ENCODE measurements around the gene ARHGAP31. TPM values are rescaled to one million over a fixed set of nuclear protein-coding genes. Genes with fewer than 3 reads are reported as not detected.
"Not testable (repeated sequence)": the region's sequence is repeated elsewhere in the genome, so short reads cannot be mapped to it uniquely, and the experiment has no call there.

Gene ARHGAP31
- total RNA-seq, 1 donor from 2014 or later: 23.7 TPM

DNA sequence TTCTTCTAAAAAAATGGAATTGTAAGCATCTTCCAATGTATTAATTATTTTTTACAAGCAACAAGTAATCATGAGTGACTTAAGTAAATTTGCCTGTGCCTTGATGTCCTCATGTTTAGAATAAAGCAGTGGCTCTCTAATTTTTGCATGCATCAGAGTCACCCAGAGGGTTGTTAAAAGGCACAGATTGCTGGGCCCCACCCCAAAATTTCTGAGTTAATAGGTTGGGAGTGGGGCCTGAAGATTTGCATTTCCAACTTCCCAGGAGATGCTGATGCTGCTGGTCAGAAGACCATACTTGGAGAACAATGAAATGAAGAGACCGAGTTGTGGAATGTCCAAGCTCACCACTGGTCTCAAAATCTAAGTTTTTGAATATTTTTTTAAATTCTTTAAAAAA is 70.2 kb downstream of the ARHGAP31 start:
- intact Hi-C loops (cut with micrococcal nuclease): no loop called here
- Mint-ChIP-seq H3K27me3 (no peaks in the 10 kb centered on the region), H3K9me3 (no peaks in the 10 kb centered on the region), H3K36me3 (ENCODE audit: low read depth) (peaks cover 24% of the 10 kb centered on the region), H3K27ac (no peak overlapping the region), H3K4me1 (peaks cover 13% of the 10 kb centered on the region), H3K4me3 (no peak overlapping the region)
- ChIA-PET POLR2A (no interaction called here), CTCF (no interaction called here)
- DNase-seq (no peak), ATAC-seq (ENCODE audit: low read depth) (no peak)
- TF ChIP-seq, protein P1, sequence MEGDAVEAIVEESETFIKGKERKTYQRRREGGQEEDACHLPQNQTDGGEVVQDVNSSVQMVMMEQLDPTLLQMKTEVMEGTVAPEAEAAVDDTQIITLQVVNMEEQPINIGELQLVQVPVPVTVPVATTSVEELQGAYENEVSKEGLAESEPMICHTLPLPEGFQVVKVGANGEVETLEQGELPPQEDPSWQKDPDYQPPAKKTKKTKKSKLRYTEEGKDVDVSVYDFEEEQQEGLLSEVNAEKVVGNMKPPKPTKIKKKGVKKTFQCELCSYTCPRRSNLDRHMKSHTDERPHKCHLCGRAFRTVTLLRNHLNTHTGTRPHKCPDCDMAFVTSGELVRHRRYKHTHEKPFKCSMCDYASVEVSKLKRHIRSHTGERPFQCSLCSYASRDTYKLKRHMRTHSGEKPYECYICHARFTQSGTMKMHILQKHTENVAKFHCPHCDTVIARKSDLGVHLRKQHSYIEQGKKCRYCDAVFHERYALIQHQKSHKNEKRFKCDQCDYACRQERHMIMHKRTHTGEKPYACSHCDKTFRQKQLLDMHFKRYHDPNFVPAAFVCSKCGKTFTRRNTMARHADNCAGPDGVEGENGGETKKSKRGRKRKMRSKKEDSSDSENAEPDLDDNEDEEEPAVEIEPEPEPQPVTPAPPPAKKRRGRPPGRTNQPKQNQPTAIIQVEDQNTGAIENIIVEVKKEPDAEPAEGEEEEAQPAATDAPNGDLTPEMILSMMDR (IDR thresholded peaks at IDR 0.05): no peak

DNA sequence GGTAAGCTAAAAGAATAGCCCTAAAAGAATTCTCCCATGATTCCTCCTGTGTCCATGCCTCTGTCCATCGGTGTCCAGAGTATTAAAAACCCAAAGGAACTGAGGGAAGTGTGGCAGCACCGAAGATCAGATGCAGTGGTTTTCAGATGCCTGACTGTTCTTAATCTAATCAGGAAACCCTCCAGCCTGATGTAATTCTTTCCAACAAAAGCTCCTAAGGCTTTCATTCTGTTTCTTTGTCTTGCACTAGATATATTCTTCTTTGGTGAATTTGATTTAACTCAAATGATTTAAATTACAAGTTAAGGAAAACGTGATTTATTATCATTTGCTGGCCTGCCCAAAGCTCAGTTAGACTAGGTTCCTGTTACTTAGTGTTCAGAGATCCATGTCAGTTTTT is 71.2 kb downstream of the ARHGAP31 start:
- ATAC-seq (ENCODE audit: low read depth) (no peak), DNase-seq (no peak)
- no peaks in the 10 kb centered on the region for H3K9me3 Mint-ChIP-seq
- H3K36me3 Mint-ChIP-seq (ENCODE audit: low read depth): peaks cover 27% of the 10 kb centered on the region
- H3K27me3 Mint-ChIP-seq: no peaks in the 10 kb centered on the region
- TF ChIP-seq, protein P1 (IDR thresholded peaks at IDR 0.05): no peak
- peaks cover 3% of the 10 kb centered on the region for H3K4me1 Mint-ChIP-seq
- intact Hi-C loops (cut with micrococcal nuclease): no loop called here
- no peak overlapping the region for H3K27ac Mint-ChIP-seq
- H3K4me3 Mint-ChIP-seq: no peak overlapping the region
- ChIA-PET CTCF (no interaction called here), POLR2A (no interaction called here)

DNA sequence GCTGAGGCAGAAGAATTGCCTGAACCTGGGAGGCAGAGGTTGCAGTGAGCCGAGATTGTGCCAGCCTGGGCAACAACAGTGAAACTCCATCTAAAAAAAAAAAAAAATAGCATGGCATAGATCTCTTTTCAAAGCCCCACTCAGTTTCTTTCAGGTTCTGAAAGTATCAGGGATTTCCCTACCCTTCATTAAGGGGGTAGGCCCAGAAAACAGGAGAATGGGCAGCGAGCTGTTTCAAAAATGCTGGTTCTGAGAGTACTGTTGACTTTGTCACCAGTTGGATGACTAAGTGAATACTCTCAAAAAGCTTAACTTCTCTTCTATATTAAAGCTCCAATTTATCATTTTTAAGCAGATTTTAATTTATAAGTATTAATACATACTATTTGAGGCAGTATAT is 72.8 kb downstream of the ARHGAP31 start:
- H3K27me3 Mint-ChIP-seq: no peaks in the 10 kb centered on the region
- ChIA-PET POLR2A (interaction anchor here (0.7 kb wide), 1 partner anchor 281 kb away, joined by 3 read pairs; no protein-coding TSS in a partner anchor), CTCF (no interaction called here)
- H3K9me3 Mint-ChIP-seq: peaks cover 2% of the 10 kb centered on the region
- H3K27ac Mint-ChIP-seq: no peak overlapping the region
- intact Hi-C loops (cut with micrococcal nuclease): no loop called here
- peaks cover 30% of the 10 kb centered on the region for H3K36me3 Mint-ChIP-seq (ENCODE audit: low read depth)
- no peaks in the 10 kb centered on the region for H3K4me1 Mint-ChIP-seq
- no peak overlapping the region for H3K4me3 Mint-ChIP-seq
- ATAC-seq (ENCODE audit: low read depth) (no peak), DNase-seq (no peak)
- TF ChIP-seq, protein P1 (IDR thresholded peaks at IDR 0.05): no peak

DNA sequence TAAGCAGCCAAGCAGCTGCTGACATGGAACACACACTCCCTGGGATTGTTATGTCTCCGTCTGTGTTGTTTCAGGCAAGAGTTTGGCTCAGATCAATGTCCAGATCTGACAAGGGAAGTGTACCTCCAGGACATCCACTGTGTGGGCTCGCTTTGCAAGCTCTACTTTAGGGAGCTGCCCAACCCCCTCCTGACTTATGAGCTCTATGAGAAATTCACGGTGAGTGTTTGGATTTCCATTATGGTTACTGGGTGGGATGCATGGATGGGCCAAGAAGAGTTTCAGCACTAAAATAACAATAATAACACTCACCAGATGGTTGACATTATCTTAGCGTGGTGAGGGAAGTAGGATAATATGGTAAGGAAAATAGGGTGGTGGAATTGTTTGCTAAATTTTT is 74.1 kb downstream of the ARHGAP31 start:
- intact Hi-C loops (cut with micrococcal nuclease): no loop called here
- no peak for DNase-seq
- ChIA-PET POLR2A (no interaction called here), CTCF (no interaction called here)
- TF ChIP-seq, protein P1 (IDR thresholded peaks at IDR 0.05): no peak
- Mint-ChIP-seq H3K9me3 (peaks cover 2% of the 10 kb centered on the region), H3K4me1 (no peaks in the 10 kb centered on the region), H3K4me3 (no peak overlapping the region), H3K27ac (no peak overlapping the region), H3K27me3 (no peaks in the 10 kb centered on the region), H3K36me3 (ENCODE audit: low read depth) (peaks cover 32% of the 10 kb centered on the region)
- ATAC-seq (ENCODE audit: low read depth): no peak

DNA sequence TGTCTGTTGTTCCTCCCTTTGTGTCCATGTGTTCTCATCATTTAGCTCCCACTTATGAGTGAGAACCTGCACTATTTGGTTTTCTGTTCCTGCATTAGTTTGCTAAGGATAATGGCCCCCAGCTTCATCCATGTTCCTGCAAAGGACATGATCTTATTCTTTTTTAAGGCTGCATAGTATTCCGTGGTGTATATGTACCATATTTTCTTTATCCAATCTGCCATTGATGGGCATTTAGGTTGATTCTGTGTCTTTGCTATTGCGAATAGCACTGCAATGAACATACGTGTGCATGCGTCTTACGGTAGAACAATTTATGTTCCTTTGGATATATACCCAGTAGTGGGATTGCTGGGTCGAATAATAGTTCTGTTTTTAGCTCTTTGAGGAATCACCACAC is 77.6 kb downstream of the ARHGAP31 start:
- H3K4me3 Mint-ChIP-seq; CTCF ChIA-PET; H3K27me3 Mint-ChIP-seq; H3K9me3 Mint-ChIP-seq; intact Hi-C loops (cut with micrococcal nuclease); ATAC-seq (ENCODE audit: low read depth); H3K27ac Mint-ChIP-seq; DNase-seq; H3K4me1 Mint-ChIP-seq: not testable (repeated sequence)
- H3K36me3 Mint-ChIP-seq (ENCODE audit: low read depth): peaks cover 32% of the 10 kb centered on the region
- POLR2A ChIA-PET: interaction anchor here (0.6 kb wide), 1 partner anchor 131 kb away, joined by 3 read pairs; the partner anchor contains the start of gene B4GALT4

DNA sequence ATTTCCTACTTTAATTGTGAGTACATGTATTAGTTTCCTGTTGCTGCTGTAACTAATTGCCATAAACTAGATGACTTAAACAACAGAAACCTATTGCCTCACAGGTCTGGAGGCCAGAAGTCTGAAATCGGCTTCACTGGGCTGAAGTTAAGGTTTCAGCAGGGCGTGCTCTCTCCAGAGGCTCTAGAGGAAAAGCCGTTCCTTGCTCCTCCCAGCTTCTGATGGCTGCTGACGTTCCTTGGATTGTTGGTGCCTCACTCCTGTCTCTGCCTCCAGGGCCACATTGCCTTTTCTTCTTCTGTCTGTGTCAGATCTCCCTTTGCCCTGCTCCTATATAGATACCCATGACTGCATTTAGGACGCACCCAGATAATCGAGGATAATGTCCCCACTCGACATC is 80.9 kb downstream of the ARHGAP31 start:
- Mint-ChIP-seq H3K27me3 (no peaks in the 10 kb centered on the region), H3K27ac (no peak overlapping the region), H3K4me3 (no peak overlapping the region), H3K9me3 (peaks cover 2% of the 10 kb centered on the region), H3K4me1 (peaks cover 10% of the 10 kb centered on the region), H3K36me3 (ENCODE audit: low read depth) (peaks cover 12% of the 10 kb centered on the region)
- intact Hi-C loops (cut with micrococcal nuclease): no loop called here
- no peak for ATAC-seq (ENCODE audit: low read depth)
- TF ChIP-seq, protein P1 (IDR thresholded peaks at IDR 0.05): no peak
- POLR2A ChIA-PET: no interaction called here
- DNase-seq: no peak
- CTCF ChIA-PET: no interaction called here
